Upper lobe of left lung (tissue), 6 donors: Measurements from ENCODE around the gene MMGT1. TPM values are rescaled to one million over a fixed set of nuclear protein-coding genes. Genes with fewer than 3 reads are reported as not detected.
A peak's percentile ranks its signal among the peaks of the same experiment; 100 is the strongest.

ENCODE experiments used
- ATAC-seq, 2 donors: fragments of 200-7000 bp; cut with Tn5 transposase; one replicate each; pipeline ENCODE4 v1.9.1; 2022; ENCODE audit warnings: mild to moderate bottlenecking in 2 of 2, moderate library complexity in 2 of 2; ENCODE audit not compliant: low FRiP score in 2 of 2
- DNase-seq, 2 donors: peaks; one replicate each; pipeline ENCODE4 v3.0.0-alpha.2; 2019 to 2020
- H3K27ac ChIP-seq, 4 donors: fragments of 200-600 bp; sonication (generic); one replicate each; pipeline ENCODE4 v1.5.1; 2016 to 2019
- H3K27me3 ChIP-seq, 4 donors: fragments of 200-600 bp; sonication (generic); one replicate each; pipeline ENCODE4 v1.5.1; 2017 to 2019
- H3K36me3 ChIP-seq, 4 donors: fragments of 200-600 bp; sonication (generic); one replicate each; pipeline ENCODE4 v1.5.1; 2016 to 2019
- H3K4me1 ChIP-seq, 4 donors: fragments of 200-600 bp; sonication (generic); one replicate each; pipeline ENCODE4 v1.5.1; 2018 to 2019
- H3K4me3 ChIP-seq, 4 donors: fragments of 200-600 bp; sonication (generic); one replicate each; pipeline ENCODE4 v1.5.1; 2017 to 2019; ENCODE audit warnings: mild to moderate bottlenecking in 2 of 4, moderate library complexity in 1 of 4
- H3K9me3 ChIP-seq, 4 donors: fragments of 200-600 bp; sonication (generic); one replicate each; pipeline ENCODE4 v1.5.1; 2018 to 2019
- CTCF ChIP-seq, 6 experiments: fragments of 450-650 bp in 4 of 6; fragments of 200-600 bp in 2 of 6; sonication (generic) in 2 of 6; IDR thresholded peaks; one replicate each; pipeline ENCODE4 v1.5.1; 2016 to 2019; ENCODE audit warnings: antibody characterized with exemption in 6 of 6
- EP300 ChIP-seq, 4 donors: sonication (generic); formaldehyde crosslinking; IDR thresholded peaks; one replicate each; pipeline ENCODE4 v1.5.1; 2017; ENCODE audit warnings: antibody characterized with exemption in 4 of 4, control low read depth in 2 of 4
- POLR2A ChIP-seq, 4 donors: fragments of 450-650 bp; IDR thresholded peaks; one replicate each; pipeline ENCODE4 v1.5.1; 2016 to 2017; ENCODE audit warnings: antibody characterized with exemption in 4 of 4, mild to moderate bottlenecking in 2 of 4
- POLR2AphosphoS5 ChIP-seq, 2 donors: sonication (generic); formaldehyde crosslinking; IDR thresholded peaks; one replicate each; pipeline ENCODE4 v1.5.1; 2017; ENCODE audit warnings: antibody characterized with exemption in 2 of 2
- WGBS, 2 donors: methylation state at CpG; one replicate each; pipeline ENCODE4 v1.1.5; 2017 to 2018; 5-methylcytosine and 5-hydroxymethylcytosine counted together
- total RNA-seq, 6 donors: library from RNA; depleted of rRNA in 4 of 6; stranded (reverse); fragments of >200 nt in 4 of 6; gene quantifications; one replicate each; pipeline versions ENCODE4 v1.1.0 to v1.2.1, GENCODE V29; 2016 to 2021
- donor health status: DM: no; HTN: no; CAD: no; lungs with moderate emphysema.
- donor health status: DM: no; HTN: yes; CAD: no; lungs with severe emphysema.

The MMGT1 gene
- total RNA-seq, 6 donors from 2014 or later = 7.2 to 32.2 (median 24.9) TPM

GRCh38 chrX:135984791-135985156, 11.0 kb upstream of the MMGT1 start:
- Histone ChIP-seq H3K36me3 (no peaks in the 10 kb centered on the region), H3K27ac (peak overlapping the region; percentile 79 to 86 (median 80)), H3K4me3 (peak overlapping the region; percentile 49 to 80 (median 64)), H3K9me3 (no peaks in the 10 kb centered on the region), H3K27me3 (no peaks in the 10 kb centered on the region), H3K4me1 (peaks cover 0 to 8% (median 5%) of the 10 kb centered on the region in 4 donors)
- DNase-seq (no peak), ATAC-seq (peak in 1 of 2 donors; percentile 4)
- WGBS, 2 donors = 2 to 36% methylated on average over 7 of the region's 7 CpGs
- TF ChIP-seq POLR2A (IDR thresholded peaks at IDR 0.05) (no peak), CTCF (IDR thresholded peaks at IDR 0.05) (no peak), POLR2AphosphoS5 (IDR thresholded peaks at IDR 0.05) (no peak), EP300 (IDR thresholded peaks at IDR 0.05) (no peak)

GRCh38 chrX:135984256-135984655, 10.5 kb upstream of the MMGT1 start:
- peak overlapping the region in 2 of 4 donors; percentile 82 to 86 for H3K27ac ChIP-seq
- no peak for TF ChIP-seq CTCF (IDR thresholded peaks at IDR 0.05)
- no peak for TF ChIP-seq POLR2AphosphoS5 (IDR thresholded peaks at IDR 0.05)
- no peak for TF ChIP-seq EP300 (IDR thresholded peaks at IDR 0.05)
- TF ChIP-seq POLR2A (IDR thresholded peaks at IDR 0.05) = no peak
- H3K36me3 ChIP-seq = no peaks in the 10 kb centered on the region
- no peaks in the 10 kb centered on the region for H3K27me3 ChIP-seq
- 30 to 57% methylated on average over 2 of the region's 2 CpGs for WGBS, 2 donors
- peak overlapping the region in 2 of 4 donors; percentile 72 to 80 for H3K4me3 ChIP-seq
- no peaks in the 10 kb centered on the region for H3K9me3 ChIP-seq
- ATAC-seq (no peak), DNase-seq (no peak)
- peaks cover 0 to 8% (median 5%) of the 10 kb centered on the region in 4 donors for H3K4me1 ChIP-seq

GRCh38 chrX:135982860-135983259, 9.1 kb upstream of the MMGT1 start:
- Histone ChIP-seq H3K9me3 (no peaks in the 10 kb centered on the region), H3K4me1 (peaks cover 0 to 8% (median 5%) of the 10 kb centered on the region in 4 donors), H3K27ac (no peak overlapping the region), H3K36me3 (no peaks in the 10 kb centered on the region), H3K27me3 (no peaks in the 10 kb centered on the region), H3K4me3 (no peak overlapping the region)
- ATAC-seq = no peak
- no peak for DNase-seq
- no peak for TF ChIP-seq POLR2A (IDR thresholded peaks at IDR 0.05)
- no peak for TF ChIP-seq CTCF (IDR thresholded peaks at IDR 0.05)
- no peak for TF ChIP-seq EP300 (IDR thresholded peaks at IDR 0.05)
- TF ChIP-seq POLR2AphosphoS5 (IDR thresholded peaks at IDR 0.05) = no peak
- 24 to 73% methylated on average over 1 of the region's 1 CpG for WGBS, 2 donors

GRCh38 chrX:135981668-135982067, 7.9 kb upstream of the MMGT1 start:
- H3K4me1 ChIP-seq = peaks cover 0 to 8% (median 3%) of the 10 kb centered on the region in 4 donors
- H3K27ac ChIP-seq = no peak overlapping the region
- ATAC-seq (no peak), DNase-seq (no peak)
- no peaks in the 10 kb centered on the region for H3K36me3 ChIP-seq
- H3K9me3 ChIP-seq = no peaks in the 10 kb centered on the region
- H3K4me3 ChIP-seq = no peak overlapping the region
- H3K27me3 ChIP-seq = no peaks in the 10 kb centered on the region
- TF ChIP-seq EP300 (IDR thresholded peaks at IDR 0.05) (no peak), POLR2A (IDR thresholded peaks at IDR 0.05) (no peak), POLR2AphosphoS5 (IDR thresholded peaks at IDR 0.05) (no peak), CTCF (IDR thresholded peaks at IDR 0.05) (no peak)

- no peak for ATAC-seq
- no peak overlapping the region for H3K4me3 ChIP-seq
- no peaks in the 10 kb centered on the region for H3K9me3 ChIP-seq
- H3K27ac ChIP-seq = no peak overlapping the region
- H3K27me3 ChIP-seq = no peaks in the 10 kb centered on the region
- peaks cover 0 to 8% (median 2%) of the 10 kb centered on the region in 4 donors for H3K4me1 ChIP-seq
- 51 to 64% methylated on average over 5 of the region's 5 CpGs for WGBS, 2 donors
- DNase-seq = no peak
- no peaks in the 10 kb centered on the region for H3K36me3 ChIP-seq
- TF ChIP-seq POLR2A (IDR thresholded peaks at IDR 0.05) (no peak), EP300 (IDR thresholded peaks at IDR 0.05) (no peak), POLR2AphosphoS5 (IDR thresholded peaks at IDR 0.05) (no peak), CTCF (IDR thresholded peaks at IDR 0.05) (no peak)
Measured at GRCh38 chrX:135981010-135981409, 7.2 kb upstream of the MMGT1 start.
